RCC 7860 (cell line): ENCODE results near the gene GMDS.
A peak's percentile ranks its signal among the peaks of the same experiment; 100 is the strongest.

ENCODE experiments used
- DNase-seq: peaks from one replicate; pipeline ENCODE4 v3.0.0-alpha.2; 2015; ENCODE audit warnings: low spot score
- FAIRE-seq: peaks from 2 replicates; lab custom pipeline; 2012; peaks lifted over from hg19 to GRCh38; lab: Jason Lieb, UNC

Gene GMDS

GRCh38 chr6:2108700-2109306, 136.6 kb downstream of the GMDS start:
- DNase-seq (no peak), FAIRE-seq (no peak)

GRCh38 chr6:2104524-2104880, 140.9 kb downstream of the GMDS start:
- DNase-seq, result no peak
- FAIRE-seq, result no peak

GRCh38 chr6:2103765-2104523, 141.5 kb downstream of the GMDS start:
- DNase-seq (peak; percentile 64), FAIRE-seq (peak; percentile 81)

- FAIRE-seq (no peak), DNase-seq (no peak)
These were observed 142.4 kb downstream of the GMDS start for GRCh38 chr6:2102966-2103365.

- FAIRE-seq, result no peak
- DNase-seq, result no peak
These were observed 143.0 kb downstream of the GMDS start for GRCh38 chr6:2102316-2102883.

- DNase-seq (no peak), FAIRE-seq (no peak)
These were observed 144.2 kb downstream of the GMDS start for GRCh38 chr6:2101213-2101612.

GRCh38 chr6:2099870-2100269, 145.5 kb downstream of the GMDS start:
- FAIRE-seq (no peak), DNase-seq (no peak)

GRCh38 chr6:2097464-2097863, 147.9 kb downstream of the GMDS start:
- FAIRE-seq (no peak), DNase-seq (no peak)

GRCh38 chr6:2094642-2095041, 150.8 kb downstream of the GMDS start:
- no peak for FAIRE-seq

GRCh38 chr6:2086326-2086965, 159.0 kb downstream of the GMDS start:
- no peak for FAIRE-seq
- no peak for DNase-seq

More at GRCh38 chr6:2094642-2095041, 150.8 kb downstream of the GMDS start:
- DNase-seq, result no peak

- peak; percentile 16 for FAIRE-seq
- peak; percentile 12 for DNase-seq
These were observed 159.7 kb downstream of the GMDS start for GRCh38 chr6:2085657-2086056.

GRCh38 chr6:2081155-2082138, 164.0 kb downstream of the GMDS start:
- FAIRE-seq (no peak), DNase-seq (no peak)

GRCh38 chr6:2078888-2079287, 166.5 kb downstream of the GMDS start:
- FAIRE-seq (no peak), DNase-seq (no peak)

- no peak for FAIRE-seq
- no peak for DNase-seq
These were observed 167.6 kb downstream of the GMDS start for GRCh38 chr6:2077826-2078225.

- DNase-seq (no peak), FAIRE-seq (no peak)
These were observed 171.9 kb downstream of the GMDS start for GRCh38 chr6:2073476-2073875.

- FAIRE-seq (no peak), DNase-seq (no peak)
These were observed 173.0 kb downstream of the GMDS start for GRCh38 chr6:2072453-2072852.

- FAIRE-seq (no peak), DNase-seq (no peak)
These were observed 181.9 kb downstream of the GMDS start for GRCh38 chr6:2063547-2063946.

- peak; percentile 67 for FAIRE-seq
- peak; percentile 37 for DNase-seq
These were observed 183.5 kb downstream of the GMDS start for GRCh38 chr6:2061880-2062279.

GRCh38 chr6:2055911-2056310, 189.5 kb downstream of the GMDS start:
- no peak for DNase-seq
- no peak for FAIRE-seq

- DNase-seq (no peak), FAIRE-seq (no peak)
These were observed 190.3 kb downstream of the GMDS start for GRCh38 chr6:2055143-2055542.
